Neural cell (in vitro differentiated cells): ENCODE results near the gene SMIM29. TPM values are rescaled to one million over a fixed set of nuclear protein-coding genes. Genes with fewer than 3 reads are reported as not detected.

ENCODE experiments used
- H2AFZ ChIP-seq: fragments of 200-600, 300-800 bp; sonication (generic), shearing (Covaris generic); 2 replicates; pipeline ENCODE4 v1.6.0; 2014; ENCODE audit warnings: low read depth, mild to moderate bottlenecking, antibody characterized with exemption, low read length, moderate library complexity
- H3F3A ChIP-seq: fragments of 200-600 bp; shearing (Covaris generic); 2 replicates; pipeline ENCODE4 v1.6.1; 2016; ENCODE audit warnings: mild to moderate bottlenecking, moderate library complexity, mixed read lengths, antibody characterized with exemption, low read length; ENCODE audit not compliant: insufficient read depth, poor library complexity, severe bottlenecking
- H3K27ac ChIP-seq: fragments of 200-600, 300-800 bp; sonication (generic), shearing (Covaris generic); 2 replicates; pipeline ENCODE4 v1.5.1; 2014; ENCODE audit warnings: mild to moderate bottlenecking, low read length, moderate library complexity
- H3K27me3 ChIP-seq: fragments of 300-800, 200-600 bp; sonication (generic), shearing (Covaris generic); 2 replicates; pipeline ENCODE4 v1.6.0; 2014; ENCODE audit warnings: mild to moderate bottlenecking, low read depth, low read length, moderate library complexity; ENCODE audit not compliant: insufficient read depth
- H3K36me3 ChIP-seq: fragments of 300-800, 200-600 bp; sonication (generic), shearing (Covaris generic); 2 replicates; pipeline ENCODE4 v1.5.1; 2014; ENCODE audit warnings: mild to moderate bottlenecking, antibody characterized with exemption, low read length, moderate library complexity; ENCODE audit not compliant: insufficient read depth
- H3K4me2 ChIP-seq: fragments of 300-800, 200-600 bp; sonication (generic), shearing (Covaris generic); 2 replicates; pipeline ENCODE4 v1.6.0; 2014; ENCODE audit warnings: mild to moderate bottlenecking, low read length
- H3K4me3 ChIP-seq: fragments of 300-800, 200-600 bp; sonication (generic), shearing (Covaris generic); 2 replicates; pipeline ENCODE4 v1.5.1; 2014; ENCODE audit warnings: mild to moderate bottlenecking, low read length, moderate library complexity
- H3K79me2 ChIP-seq: fragments of 200-600 bp; shearing (Covaris generic); replicated peaks from 2 replicates; pipeline ENCODE4 v1.6.0; 2014; ENCODE audit warnings: mild to moderate bottlenecking, low read length, moderate library complexity; ENCODE audit not compliant: insufficient read depth
- H3K9ac ChIP-seq: fragments of 300-800, 200-600 bp; sonication (generic), shearing (Covaris generic); 2 replicates; pipeline ENCODE4 v1.6.1; 2016; ENCODE audit warnings: mild to moderate bottlenecking, low read length, mixed read lengths
- H3K9me2 ChIP-seq: fragments of 200-600 bp; shearing (Covaris generic); 2 replicates; pipeline ENCODE4 v1.6.1; 2016; ENCODE audit warnings: mild to moderate bottlenecking, low read length, mixed read lengths; ENCODE audit not compliant: insufficient read depth
- H3K9me3 ChIP-seq: fragments of 200-600, 300-800 bp; sonication (generic), shearing (Covaris generic); 2 replicates; pipeline ENCODE4 v1.6.1; 2016; ENCODE audit warnings: mild to moderate bottlenecking, mixed run types, low read length, moderate library complexity, mixed read lengths
- H4K20me1 ChIP-seq: fragments of 200-600 bp; shearing (Covaris generic); 2 replicates; pipeline ENCODE4 v1.6.1; 2016; ENCODE audit warnings: mild to moderate bottlenecking, mixed run types; ENCODE audit not compliant: insufficient read depth
- EP300 ChIP-seq: fragments of 450-650 bp; conservative IDR thresholded peaks from 2 replicates; pipeline ENCODE4 v1.6.1; 2014; ENCODE audit warnings: antibody characterized with exemption, mild to moderate bottlenecking, moderate library complexity; ENCODE audit not compliant: poor library complexity, severe bottlenecking
- EZH2 ChIP-seq: fragments of 200-600, 300-800 bp; shearing (Covaris generic), sonication (generic); IDR thresholded peaks from 2 replicates; pipeline ENCODE4 v1.6.1; 2014; ENCODE audit warnings: antibody characterized with exemption, low read length, borderline replicate concordance, mild to moderate bottlenecking; ENCODE audit not compliant: insufficient read depth, poor library complexity, severe bottlenecking
- MXI1 ChIP-seq: fragments of 450-650 bp; conservative IDR thresholded peaks from 2 replicates; pipeline ENCODE4 v1.6.1; 2014; ENCODE audit warnings: antibody characterized with exemption, mild to moderate bottlenecking; ENCODE audit not compliant: poor library complexity, severe bottlenecking
- POLR2AphosphoS5 ChIP-seq: IDR thresholded peaks from 2 replicates; pipeline ENCODE4 v1.6.1; 2012
- RAD21 ChIP-seq: fragments of 450-650 bp; conservative IDR thresholded peaks from 2 replicates; pipeline ENCODE4 v1.6.1; 2014; ENCODE audit warnings: antibody characterized with exemption, mild to moderate bottlenecking, moderate library complexity
- SMC3 ChIP-seq: fragments of 450-650 bp; conservative IDR thresholded peaks from 2 replicates; pipeline ENCODE4 v1.6.1; 2014; ENCODE audit warnings: antibody characterized with exemption, mild to moderate bottlenecking, moderate library complexity; ENCODE audit not compliant: poor library complexity
- TAF1 ChIP-seq: IDR thresholded peaks from 2 replicates; pipeline ENCODE4 v1.6.1; 2012; ENCODE audit warnings: low read depth
- polyA plus RNA-seq: library from polyadenylated mRNA; depleted of rRNA; stranded (reverse); fragments of >200 nt; gene quantifications from 2 replicates; pipeline ENCODE4 v1.2.3, GENCODE V29; 2014
- TF ChIP-seq, protein P1 (sequence below): IDR thresholded peaks from 2 replicates; pipeline ENCODE4 v1.6.1; 2012; ENCODE audit warnings: borderline replicate concordance
- TF ChIP-seq, protein P2 (sequence below): fragments of 450-650 bp; IDR thresholded peaks from 2 replicates; pipeline ENCODE4 v1.5.1; 2014; ENCODE audit warnings: antibody characterized with exemption, mild to moderate bottlenecking, moderate library complexity; ENCODE audit not compliant: poor library complexity, severe bottlenecking

The SMIM29 gene
- polyA plus RNA-seq, 1 donor from 2014 or later: 82.1 TPM

DNA sequence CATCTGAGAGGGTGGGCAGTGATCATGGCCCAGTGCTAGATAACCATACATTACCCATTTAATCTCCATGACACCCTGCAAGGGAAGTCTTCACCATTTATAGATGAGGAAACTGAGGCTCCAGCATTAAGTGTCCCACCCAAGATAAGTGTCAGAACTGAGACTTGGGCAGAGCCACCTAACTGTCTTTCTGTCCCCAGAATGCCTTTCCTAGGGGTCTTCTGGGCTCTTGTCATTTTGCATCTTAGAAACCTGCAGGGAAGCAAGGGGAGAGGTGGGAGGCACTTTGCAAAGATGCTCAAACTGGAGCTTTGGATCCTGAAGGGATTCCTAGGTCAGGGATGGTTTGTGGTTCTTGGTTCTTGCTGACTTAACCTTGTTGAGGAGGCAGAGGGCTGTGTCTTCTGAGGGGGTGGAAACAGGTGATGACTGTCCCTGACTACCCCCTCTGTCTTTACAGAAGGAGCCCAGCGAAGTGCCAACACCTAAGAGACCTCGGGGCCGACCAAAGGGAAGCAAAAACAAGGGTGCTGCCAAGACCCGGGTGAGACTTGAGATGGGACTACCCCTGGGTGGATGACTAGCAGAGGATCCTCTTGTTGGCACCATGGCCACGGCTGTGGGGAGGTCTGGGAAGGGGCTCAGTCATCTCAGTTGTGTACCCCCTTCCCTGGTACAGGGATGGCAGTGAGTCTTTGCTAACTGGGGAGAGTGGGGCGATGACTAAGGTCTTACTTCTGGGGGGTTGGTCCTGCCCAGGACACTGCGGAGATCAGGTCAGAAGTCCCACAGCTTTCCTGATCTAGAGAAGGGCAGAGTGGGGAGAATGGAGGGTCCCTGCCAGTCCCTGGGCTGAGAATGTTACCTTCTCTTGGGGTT lies 6.3 kb downstream of the SMIM29 start:
- TF ChIP-seq, protein P1, sequence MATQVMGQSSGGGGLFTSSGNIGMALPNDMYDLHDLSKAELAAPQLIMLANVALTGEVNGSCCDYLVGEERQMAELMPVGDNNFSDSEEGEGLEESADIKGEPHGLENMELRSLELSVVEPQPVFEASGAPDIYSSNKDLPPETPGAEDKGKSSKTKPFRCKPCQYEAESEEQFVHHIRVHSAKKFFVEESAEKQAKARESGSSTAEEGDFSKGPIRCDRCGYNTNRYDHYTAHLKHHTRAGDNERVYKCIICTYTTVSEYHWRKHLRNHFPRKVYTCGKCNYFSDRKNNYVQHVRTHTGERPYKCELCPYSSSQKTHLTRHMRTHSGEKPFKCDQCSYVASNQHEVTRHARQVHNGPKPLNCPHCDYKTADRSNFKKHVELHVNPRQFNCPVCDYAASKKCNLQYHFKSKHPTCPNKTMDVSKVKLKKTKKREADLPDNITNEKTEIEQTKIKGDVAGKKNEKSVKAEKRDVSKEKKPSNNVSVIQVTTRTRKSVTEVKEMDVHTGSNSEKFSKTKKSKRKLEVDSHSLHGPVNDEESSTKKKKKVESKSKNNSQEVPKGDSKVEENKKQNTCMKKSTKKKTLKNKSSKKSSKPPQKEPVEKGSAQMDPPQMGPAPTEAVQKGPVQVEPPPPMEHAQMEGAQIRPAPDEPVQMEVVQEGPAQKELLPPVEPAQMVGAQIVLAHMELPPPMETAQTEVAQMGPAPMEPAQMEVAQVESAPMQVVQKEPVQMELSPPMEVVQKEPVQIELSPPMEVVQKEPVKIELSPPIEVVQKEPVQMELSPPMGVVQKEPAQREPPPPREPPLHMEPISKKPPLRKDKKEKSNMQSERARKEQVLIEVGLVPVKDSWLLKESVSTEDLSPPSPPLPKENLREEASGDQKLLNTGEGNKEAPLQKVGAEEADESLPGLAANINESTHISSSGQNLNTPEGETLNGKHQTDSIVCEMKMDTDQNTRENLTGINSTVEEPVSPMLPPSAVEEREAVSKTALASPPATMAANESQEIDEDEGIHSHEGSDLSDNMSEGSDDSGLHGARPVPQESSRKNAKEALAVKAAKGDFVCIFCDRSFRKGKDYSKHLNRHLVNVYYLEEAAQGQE: no peak
- TF ChIP-seq POLR2AphosphoS5 (no peak), EP300 (no peak), EZH2 (no peak)
- TF ChIP-seq, protein P2, sequence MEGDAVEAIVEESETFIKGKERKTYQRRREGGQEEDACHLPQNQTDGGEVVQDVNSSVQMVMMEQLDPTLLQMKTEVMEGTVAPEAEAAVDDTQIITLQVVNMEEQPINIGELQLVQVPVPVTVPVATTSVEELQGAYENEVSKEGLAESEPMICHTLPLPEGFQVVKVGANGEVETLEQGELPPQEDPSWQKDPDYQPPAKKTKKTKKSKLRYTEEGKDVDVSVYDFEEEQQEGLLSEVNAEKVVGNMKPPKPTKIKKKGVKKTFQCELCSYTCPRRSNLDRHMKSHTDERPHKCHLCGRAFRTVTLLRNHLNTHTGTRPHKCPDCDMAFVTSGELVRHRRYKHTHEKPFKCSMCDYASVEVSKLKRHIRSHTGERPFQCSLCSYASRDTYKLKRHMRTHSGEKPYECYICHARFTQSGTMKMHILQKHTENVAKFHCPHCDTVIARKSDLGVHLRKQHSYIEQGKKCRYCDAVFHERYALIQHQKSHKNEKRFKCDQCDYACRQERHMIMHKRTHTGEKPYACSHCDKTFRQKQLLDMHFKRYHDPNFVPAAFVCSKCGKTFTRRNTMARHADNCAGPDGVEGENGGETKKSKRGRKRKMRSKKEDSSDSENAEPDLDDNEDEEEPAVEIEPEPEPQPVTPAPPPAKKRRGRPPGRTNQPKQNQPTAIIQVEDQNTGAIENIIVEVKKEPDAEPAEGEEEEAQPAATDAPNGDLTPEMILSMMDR: no peak
- peaks cover 24% of the 10 kb centered on the region for H3K79me2 ChIP-seq
- peaks cover 4% of the 10 kb centered on the region for H4K20me1 ChIP-seq
- H3K4me2 ChIP-seq: no peak overlapping the region
- H3F3A ChIP-seq: no peaks in the 10 kb centered on the region
- H3K4me3 ChIP-seq: no peak overlapping the region
- no peaks in the 10 kb centered on the region for H3K9me3 ChIP-seq
- no peaks in the 10 kb centered on the region for H3K36me3 ChIP-seq
- no peaks in the 10 kb centered on the region for H3K27me3 ChIP-seq
- no peak overlapping the region for H3K27ac ChIP-seq
- H3K9ac ChIP-seq: no peak overlapping the region
- H2AFZ ChIP-seq: no peak overlapping the region
- no peaks in the 10 kb centered on the region for H3K9me2 ChIP-seq

DNA sequence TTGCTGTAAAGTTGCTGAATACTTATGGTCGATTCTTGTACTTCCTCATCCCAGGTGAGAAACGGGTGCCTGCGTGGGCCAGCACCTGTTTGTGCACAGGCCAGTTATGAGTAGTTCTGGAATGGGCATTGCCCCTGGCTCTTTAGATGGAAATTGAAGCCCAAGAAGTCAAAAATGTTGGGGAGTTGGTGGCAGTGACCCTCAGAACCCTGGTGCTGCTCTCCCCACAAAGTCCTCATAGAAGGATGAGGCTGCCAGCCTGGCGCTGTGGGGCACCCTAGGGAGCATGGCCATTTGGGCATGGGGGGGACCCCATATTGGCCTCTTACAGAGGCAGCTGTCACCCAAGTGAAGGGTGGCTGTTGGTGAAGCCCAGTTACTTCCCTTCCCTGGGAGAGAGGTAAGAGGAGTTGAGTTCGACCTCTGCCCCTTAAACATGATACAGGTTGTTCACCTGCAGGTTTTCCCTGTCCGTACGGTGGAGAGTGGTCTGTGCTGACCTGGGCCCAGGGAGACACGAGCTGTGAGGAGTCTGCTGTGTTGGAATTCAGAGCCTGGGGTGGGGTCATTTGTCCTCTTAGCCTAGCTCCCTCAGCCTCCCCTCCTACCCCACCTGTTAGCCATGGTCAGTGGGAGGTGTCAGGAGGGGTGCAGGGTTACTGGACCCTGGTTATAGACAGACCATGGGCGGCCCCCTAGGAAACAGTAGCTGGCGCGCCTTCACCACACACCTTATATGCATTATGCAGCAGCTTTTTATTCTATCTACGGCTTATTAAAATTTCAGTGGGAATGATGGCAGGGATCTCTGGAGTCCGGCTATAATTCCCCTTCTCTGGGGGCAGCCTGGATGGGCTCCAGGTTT lies 7.2 kb downstream of the SMIM29 start:
- Histone ChIP-seq H4K20me1 (peaks cover 4% of the 10 kb centered on the region), H3K9ac (no peak overlapping the region), H3K9me2 (no peaks in the 10 kb centered on the region), H2AFZ (no peak overlapping the region), H3F3A (no peaks in the 10 kb centered on the region), H3K79me2 (peaks cover 24% of the 10 kb centered on the region), H3K4me3 (no peak overlapping the region), H3K27me3 (no peaks in the 10 kb centered on the region), H3K36me3 (no peaks in the 10 kb centered on the region), H3K4me2 (no peak overlapping the region), H3K9me3 (no peaks in the 10 kb centered on the region), H3K27ac (no peak overlapping the region)
- TF ChIP-seq EZH2 (no peak), SMC3 (no peak), TAF1 (no peak), MXI1 (no peak), RAD21 (no peak), EP300 (no peak), POLR2AphosphoS5 (no peak)
- TF ChIP-seq, protein P2: no peak
- TF ChIP-seq, protein P1: no peak
